Activated T-cell treated with anti-CD3 and anti-CD28 coated beads for 48 hours (primary cell): ENCODE measurements around the gene ANKRA2.
A peak's percentile ranks its signal among the peaks of the same experiment; 100 is the strongest.

Experiments used
- DNase-seq: peaks from one replicate; pipeline ENCODE4 v3.0.0-alpha.2; 2020; ENCODE audit warnings: low read depth

ANKRA2 gene

GRCh38 chr5:73565139-73565968 is at the start of gene ANKRA2, which contains the start of gene UTP15:
Gene ANKRA2 (minus strand): TSS chr5:73565639. CDS start chr5:73562881, 2,758 bp downstream.
Gene UTP15 (plus strand): TSS chr5:73565743. CDS start chr5:73567345, 1,602 bp downstream.
- DNase-seq = peak; percentile 97

DNA sequence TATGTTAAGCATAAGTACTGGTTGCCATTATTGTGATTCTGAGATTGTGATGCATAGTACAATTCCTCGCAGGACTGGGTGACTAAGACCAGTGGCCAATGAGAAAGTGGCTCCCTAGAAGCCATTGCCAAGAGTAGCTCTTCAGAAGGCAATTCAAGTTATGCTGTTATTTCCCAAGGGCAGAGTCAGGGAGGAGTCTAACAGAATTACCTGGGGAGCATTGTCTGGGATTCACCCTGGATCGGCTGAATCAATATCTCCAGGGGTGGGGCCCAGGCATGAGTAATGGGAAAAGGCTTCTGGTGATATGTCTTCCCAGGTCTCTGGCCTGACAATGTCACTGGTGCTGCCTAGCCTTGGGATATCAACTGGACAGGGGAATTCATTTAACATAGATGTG is 49.6 kb upstream of the ANKRA2 start:
- DNase-seq = no peak

GRCh38 chr5:73612799-73613198 is 47.4 kb upstream of the ANKRA2 start:
- DNase-seq = no peak

DNA sequence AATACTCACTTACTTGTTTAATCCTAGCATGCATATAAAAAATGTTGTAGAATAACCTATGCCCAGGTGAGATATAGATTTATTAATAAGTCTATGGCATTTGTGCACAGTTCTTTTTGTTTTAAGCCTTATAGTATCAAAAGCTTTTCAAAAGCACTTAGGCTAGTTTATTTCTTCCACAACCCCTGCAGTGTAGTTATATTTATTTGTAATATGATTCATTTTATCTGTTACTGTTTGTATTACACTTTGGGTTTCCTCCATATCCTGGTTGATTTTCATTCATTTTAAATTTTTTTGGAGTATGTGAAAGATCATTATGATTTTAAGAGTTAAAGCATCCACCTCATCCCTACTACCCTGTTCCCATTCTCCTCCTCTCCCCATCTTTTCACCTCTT is 41.8 kb upstream of the ANKRA2 start:
- no peak for DNase-seq

DNA sequence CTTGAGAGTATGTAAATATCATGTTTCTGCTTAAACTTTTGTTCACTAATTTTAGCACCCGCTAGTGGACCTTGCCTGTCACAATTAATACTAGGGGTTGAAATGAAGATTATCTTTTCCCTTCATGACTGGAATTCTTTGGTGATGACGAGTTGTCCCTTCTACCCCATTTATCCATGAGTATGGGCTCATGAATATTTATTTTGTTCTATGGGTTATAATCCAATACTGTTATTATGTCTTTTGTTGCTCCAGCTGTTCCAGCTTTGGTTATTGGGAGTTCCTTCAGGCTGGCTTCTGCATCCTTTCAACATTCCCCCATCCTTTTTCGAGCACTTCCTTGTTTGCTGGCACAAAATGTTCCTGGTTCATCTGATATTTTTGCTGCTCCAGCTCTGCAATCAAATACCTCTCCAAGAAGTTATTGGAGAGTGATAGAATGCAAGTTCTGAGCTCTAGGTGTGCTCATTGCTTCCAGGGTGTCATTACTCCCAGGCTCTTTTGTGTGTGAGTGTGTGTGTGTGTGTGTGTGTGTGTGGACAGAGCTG is 40.8 kb upstream of the ANKRA2 start:
- DNase-seq = no peak

DNA sequence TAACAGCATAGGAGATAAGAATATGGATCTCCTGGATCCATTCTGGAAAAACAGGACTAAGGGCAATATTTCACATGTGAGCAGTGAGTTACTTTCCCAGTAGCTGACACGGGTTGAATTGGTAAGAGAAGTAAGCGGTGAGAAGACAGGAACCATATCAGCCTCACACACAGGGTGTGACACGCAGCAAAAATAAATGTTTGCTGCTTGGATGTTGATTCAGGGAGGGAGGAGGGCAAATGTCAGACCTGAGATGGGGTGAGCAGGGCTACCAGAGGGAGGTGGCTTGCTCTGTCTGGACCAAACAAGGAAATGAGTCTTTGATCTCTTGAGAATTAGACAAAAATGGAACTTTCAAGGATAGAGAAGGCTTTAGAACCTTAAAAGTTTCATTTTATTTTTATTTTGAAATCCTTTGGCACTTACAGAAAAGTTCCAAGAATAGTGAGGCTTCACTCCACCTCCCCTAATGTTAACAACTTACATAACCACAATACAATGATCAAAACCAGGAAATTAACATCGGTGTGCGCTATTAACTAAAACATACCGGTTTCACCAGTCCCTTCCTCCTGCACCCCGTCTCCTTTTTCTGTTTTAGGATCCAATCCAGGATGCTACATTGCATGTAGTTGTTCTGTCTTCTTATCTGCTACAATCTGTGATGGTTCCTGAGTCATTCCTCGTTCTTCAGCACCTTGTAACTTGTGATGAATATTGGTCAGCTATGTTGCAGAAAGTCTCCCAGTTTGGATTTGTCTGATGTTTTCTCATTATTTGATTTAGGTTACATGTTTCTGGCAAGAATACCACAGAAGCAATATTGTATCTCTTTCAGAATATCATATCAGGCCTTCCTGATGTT is 40.0 kb upstream of the ANKRA2 start:
- DNase-seq = no peak

- no peak for DNase-seq
These were observed 38.6 kb upstream of the ANKRA2 start for GRCh38 chr5:73603998-73604397.

- DNase-seq = no peak
These were observed 33.9 kb upstream of the ANKRA2 start for GRCh38 chr5:73599380-73599779.

- DNase-seq = no peak
These were observed 31.4 kb upstream of the ANKRA2 start for GRCh38 chr5:73596705-73597328.

DNA sequence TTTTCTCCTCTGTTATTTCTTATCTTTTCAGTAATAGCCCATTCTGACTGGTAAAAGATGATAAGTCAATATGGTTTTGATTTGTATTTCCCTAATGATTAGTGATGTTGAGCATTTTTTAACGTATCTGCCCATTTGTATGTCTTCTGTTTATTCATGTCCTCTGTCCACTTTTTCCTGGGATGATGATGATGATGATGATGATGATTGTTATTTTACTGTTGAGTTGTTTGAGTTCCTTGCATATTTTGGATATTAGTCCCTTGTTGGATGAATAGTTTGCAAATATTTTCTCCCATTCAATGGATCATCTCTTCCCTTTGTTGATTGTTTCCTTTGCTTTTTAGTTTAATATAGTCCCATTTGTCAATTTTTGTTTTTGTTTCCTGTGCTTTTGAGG is 27.1 kb upstream of the ANKRA2 start:
- DNase-seq = no peak

- no peak for DNase-seq
These were observed 26.5 kb upstream of the ANKRA2 start for GRCh38 chr5:73591698-73592501.

DNA sequence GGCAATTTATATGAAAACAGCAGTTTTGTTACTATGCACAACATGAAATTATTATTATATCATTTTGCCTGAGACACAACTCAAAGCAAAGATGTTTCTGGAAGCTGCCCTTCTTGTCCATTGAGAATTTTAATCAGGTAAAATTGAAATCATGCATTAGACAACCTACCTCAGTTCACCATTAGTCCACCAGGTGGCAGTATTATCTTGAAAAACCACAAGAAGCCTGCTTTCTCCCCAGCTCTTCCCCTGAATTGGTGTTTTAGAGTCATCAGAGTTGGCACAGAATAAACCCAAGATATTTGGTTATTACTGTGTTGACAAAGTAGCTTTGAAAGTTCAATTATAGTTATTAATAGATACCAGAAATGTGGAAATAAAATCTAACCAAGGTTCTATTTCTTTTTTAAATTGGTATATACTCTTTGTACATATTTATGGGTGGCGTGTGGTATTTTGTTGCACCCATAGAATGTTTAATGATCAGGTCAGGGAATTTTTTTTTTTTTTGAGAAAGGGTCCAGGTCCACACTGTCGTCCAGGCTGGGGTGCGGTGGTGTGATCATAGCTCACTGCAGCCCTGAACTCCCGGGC is 25.8 kb upstream of the ANKRA2 start:
- DNase-seq = no peak

- DNase-seq = no peak
These were observed 22.5 kb upstream of the ANKRA2 start for GRCh38 chr5:73587923-73588322.

GRCh38 chr5:73582285-73583145 is 17.1 kb upstream of the ANKRA2 start:
- no peak for DNase-seq

DNA sequence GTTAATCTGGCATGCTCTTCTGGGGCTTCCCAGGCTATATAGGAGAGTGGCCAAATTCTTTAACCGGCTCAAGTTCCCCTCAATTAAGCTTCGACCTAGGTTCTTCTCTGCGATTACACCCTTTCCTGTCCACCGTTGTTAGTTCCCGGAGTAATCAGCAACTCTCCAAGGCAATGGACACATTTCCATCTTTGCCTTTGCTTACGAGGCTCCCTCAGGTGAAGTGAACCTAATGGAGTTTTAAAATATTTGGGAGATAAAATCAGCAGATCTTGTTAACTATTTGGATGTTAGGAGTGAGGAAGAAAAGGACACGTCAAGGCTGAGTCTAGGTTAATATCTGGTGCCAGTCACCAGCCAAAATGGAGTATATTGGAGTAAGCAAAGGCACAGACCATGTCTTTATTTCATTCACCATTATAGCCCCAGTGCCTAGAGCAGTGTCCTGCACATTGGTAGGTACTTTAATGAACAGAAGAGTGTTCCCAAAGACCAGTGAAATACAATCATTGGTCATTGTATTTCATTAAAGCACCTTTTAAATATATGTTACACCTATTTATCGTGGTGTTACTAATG is 619 bp upstream of the ANKRA2 start:
- DNase-seq = no peak

- no peak for DNase-seq
These were observed 764 bp downstream of the ANKRA2 start for GRCh38 chr5:73564675-73565074.

DNA sequence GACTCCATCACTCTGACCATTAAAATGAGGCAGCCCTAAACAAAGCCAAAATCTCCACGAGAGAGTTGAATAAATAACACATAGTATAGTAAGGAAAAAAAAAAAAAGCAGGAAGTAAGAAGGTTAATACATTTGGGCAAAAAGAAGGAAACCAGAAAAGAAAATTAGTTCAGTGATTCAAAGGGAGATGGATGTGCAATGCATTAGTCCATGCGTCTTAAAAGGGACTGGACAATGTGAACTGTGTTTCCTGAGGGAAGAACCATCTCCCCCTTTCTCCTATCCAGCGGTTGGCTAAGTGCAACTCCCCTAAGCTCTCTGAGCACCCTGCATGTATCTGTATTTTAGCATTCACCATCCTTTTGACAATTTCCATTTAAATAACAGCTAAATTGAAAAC is 1.4 kb downstream of the ANKRA2 start:
- DNase-seq = no peak

- DNase-seq = no peak
These were observed 6.5 kb downstream of the ANKRA2 start for GRCh38 chr5:73558950-73559349.

DNA sequence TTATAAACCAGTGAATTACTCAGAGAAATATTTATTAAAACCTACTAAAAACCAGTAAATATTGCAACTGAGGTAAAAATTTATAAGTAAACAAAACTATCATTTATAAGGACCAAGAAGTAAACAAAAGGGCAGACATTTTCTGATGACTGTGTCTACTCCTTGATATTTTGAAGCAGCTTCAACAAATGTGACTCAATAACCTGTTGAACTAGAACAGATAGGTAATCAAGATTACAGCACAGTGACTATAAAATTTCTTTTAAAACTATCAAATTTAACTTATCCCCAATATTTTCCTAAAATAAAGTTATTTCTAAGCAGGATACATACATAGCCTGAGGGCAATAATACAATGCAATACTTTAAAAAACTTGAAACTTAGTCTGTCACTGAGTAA is 12.8 kb downstream of the ANKRA2 start:
- DNase-seq = no peak

DNA sequence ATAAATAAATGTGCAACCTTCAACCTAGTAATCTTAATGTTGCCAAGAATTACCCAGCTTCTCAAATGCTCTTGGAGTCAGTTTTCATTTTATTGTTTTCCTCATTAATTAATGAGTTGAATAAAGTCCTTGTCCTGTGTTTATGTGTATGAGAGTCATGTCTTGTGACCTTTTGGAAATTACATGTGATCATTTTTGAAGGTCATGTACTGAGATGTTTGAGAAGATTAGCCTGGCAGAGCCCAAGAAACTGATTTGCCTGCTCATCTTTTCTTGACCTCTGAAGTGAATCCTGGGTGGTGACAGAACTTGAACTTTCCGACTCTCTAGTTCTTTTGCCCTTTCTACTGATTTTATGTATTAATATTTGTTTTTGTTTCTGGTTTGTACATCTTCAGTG is 15.4 kb downstream of the ANKRA2 start:
- DNase-seq = no peak
